22Rv1 (cell line): ENCODE measurements around the gene YBX1.
A peak's percentile ranks its signal among the peaks of the same experiment; 100 is the strongest.
"Not testable (repeated sequence)": the region's sequence is repeated elsewhere in the genome, so short reads cannot be mapped to it uniquely, and the experiment has no call there.

ENCODE experiments used
- H3K27ac ChIP-seq: fragments of 450-650 bp; 2 replicates; pipeline ENCODE4 v1.5.1; 2017
- CTCF ChIP-seq: fragments of 450-650 bp; IDR thresholded peaks from 2 replicates; pipeline ENCODE4 v1.5.1; 2017; ENCODE audit warnings: mild to moderate bottlenecking
- ZFX ChIP-seq: fragments of 450-650 bp; IDR thresholded peaks from 2 replicates; pipeline ENCODE4 v1.6.1; 2017; ENCODE audit warnings: antibody characterized with exemption, borderline replicate concordance

YBX1 gene

GRCh38 chr1:42700006-42700405 lies 17.8 kb downstream of the YBX1 start:
- no peak for TF ChIP-seq ZFX
- H3K27ac ChIP-seq, result no peak overlapping the region

- H3K27ac ChIP-seq, result no peak overlapping the region
- no peak for TF ChIP-seq ZFX
- TF ChIP-seq CTCF, result no peak
These were observed 21.8 kb downstream of the YBX1 start for GRCh38 chr1:42703888-42704464.

- H3K27ac ChIP-seq, result not testable (repeated sequence)
These were observed 30.6 kb downstream of the YBX1 start for GRCh38 chr1:42712808-42713207.

GRCh38 chr1:42713293-42713692 lies 31.1 kb downstream of the YBX1 start:
- TF ChIP-seq ZFX (no peak), CTCF (no peak)
- no peak overlapping the region for H3K27ac ChIP-seq

GRCh38 chr1:42714441-42714840 lies 32.2 kb downstream of the YBX1 start:
- not testable (repeated sequence) for H3K27ac ChIP-seq

GRCh38 chr1:42720868-42721267 lies 38.6 kb downstream of the YBX1 start:
- H3K27ac ChIP-seq, result peak overlapping the region; percentile 7; the same call in 1 of the 2 replicates

GRCh38 chr1:42721926-42722325 lies 39.7 kb downstream of the YBX1 start:
- no peak for TF ChIP-seq CTCF
- no peak for TF ChIP-seq ZFX

More at GRCh38 chr1:42720868-42721267, 38.6 kb downstream of the YBX1 start:
- TF ChIP-seq CTCF, result no peak
- TF ChIP-seq ZFX, result no peak

GRCh38 chr1:42722403-42722802 lies 40.2 kb downstream of the YBX1 start:
- H3K27ac ChIP-seq, result not testable (repeated sequence)

More at GRCh38 chr1:42721926-42722325, 39.7 kb downstream of the YBX1 start:
- no peak overlapping the region for H3K27ac ChIP-seq

- no peak for TF ChIP-seq ZFX
- H3K27ac ChIP-seq, result no peak overlapping the region
These were observed 41.3 kb downstream of the YBX1 start for GRCh38 chr1:42723511-42723910.

- H3K27ac ChIP-seq, result not testable (repeated sequence)
These were observed 43.6 kb downstream of the YBX1 start for GRCh38 chr1:42725820-42726219.

GRCh38 chr1:42730002-42730401 lies 47.8 kb downstream of the YBX1 start:
- H3K27ac ChIP-seq, result no peak overlapping the region
- TF ChIP-seq ZFX, result no peak
- no peak for TF ChIP-seq CTCF
